LoVo (cell line): ENCODE data around the gene TMEM134.
"Not testable (repeated sequence)": the region's sequence is repeated elsewhere in the genome, so short reads cannot be mapped to it uniquely, and the experiment has no call there.

ENCODE experiments used
- DNase-seq: peaks from one replicate; pipeline ENCODE4 v3.0.0-alpha.2; 2016; ENCODE audit warnings: low spot score

Gene TMEM134

DNA sequence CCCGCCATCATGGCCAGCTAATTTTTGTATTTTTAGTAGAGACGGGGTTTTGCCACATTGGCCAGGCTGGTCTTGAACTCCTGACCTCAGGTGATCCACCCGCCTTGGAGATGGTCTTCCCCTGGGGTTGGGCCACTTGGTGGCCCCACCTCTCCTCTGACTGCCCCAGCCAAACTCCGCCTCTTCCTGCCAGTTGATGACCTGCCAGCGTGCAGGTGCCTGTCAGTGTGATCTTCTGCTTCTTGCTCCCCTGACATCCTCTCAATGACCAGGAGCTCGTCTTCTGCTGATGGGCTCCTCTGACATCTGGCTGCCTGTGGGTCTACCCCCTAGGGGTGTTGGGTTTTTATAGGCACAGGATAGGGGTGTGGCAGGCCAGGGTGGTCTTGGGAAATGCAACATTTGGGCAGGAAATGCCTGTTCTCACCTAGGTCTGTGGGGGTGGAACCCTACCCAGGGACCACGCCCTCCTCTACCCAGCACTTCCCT lies 16.9 kb upstream of the TMEM134 start:
- DNase-seq = not testable (repeated sequence)

- DNase-seq = no peak
Measured at GRCh38 chr11:67484847-67485311, 15.8 kb upstream of the TMEM134 start.

DNA sequence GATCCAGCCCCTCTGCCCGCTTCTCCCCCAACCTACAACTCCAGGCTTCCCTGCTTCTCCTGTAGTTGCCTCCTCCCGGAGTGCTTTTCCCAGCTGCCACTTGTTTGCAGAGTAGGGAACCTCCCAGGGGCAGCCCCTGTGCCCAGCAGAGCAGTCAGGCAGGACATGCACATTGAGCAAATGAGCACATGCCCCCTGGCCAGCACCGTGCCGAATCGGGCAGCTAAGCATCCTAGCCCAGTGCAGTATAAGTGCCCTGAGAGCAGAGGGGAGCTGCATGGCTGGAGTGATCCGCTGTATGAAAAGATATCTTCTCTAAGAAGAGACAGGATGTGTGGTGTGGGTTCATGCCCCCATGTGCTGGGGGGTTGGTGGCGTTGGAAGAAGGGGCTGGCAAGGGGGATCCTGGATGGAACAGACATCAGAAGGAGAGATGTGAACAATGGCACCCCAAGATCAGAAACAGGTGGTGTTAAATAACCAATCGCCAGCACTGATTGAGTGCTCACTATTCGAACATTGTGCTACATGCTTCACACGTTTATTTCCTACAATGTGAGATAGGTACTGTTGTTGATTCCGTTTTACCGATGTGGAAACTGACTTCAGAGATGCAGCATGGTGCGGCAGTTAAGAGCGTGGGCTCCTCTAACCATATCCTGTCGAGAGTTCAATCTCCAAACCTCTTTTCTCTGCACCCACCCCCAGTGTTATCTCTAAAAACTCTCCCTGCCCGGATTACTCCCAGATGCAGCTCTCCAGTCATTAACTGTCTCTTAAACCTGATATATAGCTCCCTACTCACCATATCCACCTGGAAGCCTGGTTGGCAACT lies 15.0 kb upstream of the TMEM134 start:
- no peak for DNase-seq

- peak; percentile 97 for DNase-seq
Measured at GRCh38 chr11:67482827-67483798, 14.1 kb upstream of the TMEM134 start, which contains the start of gene AIP. TSS of gene AIP (plus strand) at chr11:67483026. CDS start at chr11:67483159, 133 bp downstream.

DNA sequence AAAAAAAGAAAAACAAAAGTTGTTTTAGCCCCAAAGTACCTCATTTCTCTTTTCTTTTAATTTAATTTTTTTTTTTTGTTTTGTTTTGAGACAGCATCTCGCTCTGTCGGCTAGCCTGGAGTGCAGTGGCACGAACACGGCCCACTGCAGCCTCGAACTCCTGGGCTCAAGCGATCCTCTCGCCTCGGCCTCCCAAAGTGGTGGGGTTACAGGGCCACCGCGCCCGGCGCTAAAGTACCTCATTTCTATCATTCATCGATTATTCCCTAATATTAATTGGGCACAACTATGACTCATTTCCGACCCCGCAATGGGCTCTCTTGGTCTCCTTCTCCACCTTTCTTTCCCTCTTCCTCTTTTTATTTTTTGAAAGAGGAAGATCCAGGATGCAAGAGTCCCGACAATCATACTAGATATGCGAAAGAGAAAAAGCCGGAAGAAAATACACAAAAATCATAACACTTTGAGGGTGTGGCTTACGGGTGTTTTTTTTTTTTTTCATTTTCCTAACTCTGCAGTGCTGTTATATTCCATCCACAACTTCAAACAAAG lies 13.3 kb upstream of the TMEM134 start:
- DNase-seq = no peak

GRCh38 chr11:67477344-67478050 lies 8.4 kb upstream of the TMEM134 start:
- not testable (repeated sequence) for DNase-seq

DNA sequence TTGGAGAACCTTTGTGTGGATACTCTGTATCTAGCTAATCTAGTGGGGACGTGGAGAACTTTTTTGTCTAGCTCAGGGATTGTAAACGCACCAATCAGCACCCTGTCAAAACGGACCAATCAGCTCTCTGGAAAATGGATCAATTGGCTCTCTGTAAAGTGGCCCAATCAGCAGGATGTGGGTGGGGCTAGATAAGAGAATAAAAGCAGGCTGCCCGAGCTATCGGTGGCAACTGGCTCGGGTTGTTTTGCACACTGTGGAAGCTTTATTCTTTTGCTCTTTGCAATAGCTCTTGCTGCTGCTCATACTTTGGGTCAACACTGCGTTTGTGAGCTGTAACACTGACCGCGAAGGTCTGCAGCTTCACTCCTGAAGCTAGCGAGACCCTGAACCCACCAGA lies 7.6 kb upstream of the TMEM134 start:
- DNase-seq = not testable (repeated sequence)

DNA sequence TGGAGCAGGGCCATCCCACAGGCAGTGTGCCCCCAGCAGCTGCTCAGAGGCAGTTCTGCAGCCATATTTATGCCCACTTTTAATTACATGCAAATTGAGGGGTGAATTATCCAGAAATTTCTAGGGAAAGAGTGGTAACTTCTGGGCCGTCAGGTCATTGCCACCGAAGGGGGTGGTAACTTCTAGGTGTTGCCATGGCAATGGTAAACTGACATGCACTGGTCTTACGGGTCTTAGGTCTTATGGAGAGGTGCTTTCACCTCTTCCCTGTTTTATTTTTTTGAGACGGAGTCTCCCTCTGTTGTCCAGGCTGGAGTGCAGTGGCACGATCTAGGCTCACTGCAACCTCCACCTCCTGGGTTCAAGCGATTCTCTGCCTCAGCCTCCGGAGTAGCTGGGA lies 3.8 kb upstream of the TMEM134 start:
- DNase-seq = no peak

- no peak for DNase-seq
Measured at GRCh38 chr11:67470337-67471002, 1.4 kb upstream of the TMEM134 start.

- no peak for DNase-seq
Measured at GRCh38 chr11:67469508-67469811, 409 bp upstream of the TMEM134 start.

- no peak for DNase-seq
Measured at GRCh38 chr11:67468456-67468758, 644 bp downstream of the TMEM134 start.

GRCh38 chr11:67468056-67468455 lies 995 bp downstream of the TMEM134 start:
- peak; percentile 72 for DNase-seq

DNA sequence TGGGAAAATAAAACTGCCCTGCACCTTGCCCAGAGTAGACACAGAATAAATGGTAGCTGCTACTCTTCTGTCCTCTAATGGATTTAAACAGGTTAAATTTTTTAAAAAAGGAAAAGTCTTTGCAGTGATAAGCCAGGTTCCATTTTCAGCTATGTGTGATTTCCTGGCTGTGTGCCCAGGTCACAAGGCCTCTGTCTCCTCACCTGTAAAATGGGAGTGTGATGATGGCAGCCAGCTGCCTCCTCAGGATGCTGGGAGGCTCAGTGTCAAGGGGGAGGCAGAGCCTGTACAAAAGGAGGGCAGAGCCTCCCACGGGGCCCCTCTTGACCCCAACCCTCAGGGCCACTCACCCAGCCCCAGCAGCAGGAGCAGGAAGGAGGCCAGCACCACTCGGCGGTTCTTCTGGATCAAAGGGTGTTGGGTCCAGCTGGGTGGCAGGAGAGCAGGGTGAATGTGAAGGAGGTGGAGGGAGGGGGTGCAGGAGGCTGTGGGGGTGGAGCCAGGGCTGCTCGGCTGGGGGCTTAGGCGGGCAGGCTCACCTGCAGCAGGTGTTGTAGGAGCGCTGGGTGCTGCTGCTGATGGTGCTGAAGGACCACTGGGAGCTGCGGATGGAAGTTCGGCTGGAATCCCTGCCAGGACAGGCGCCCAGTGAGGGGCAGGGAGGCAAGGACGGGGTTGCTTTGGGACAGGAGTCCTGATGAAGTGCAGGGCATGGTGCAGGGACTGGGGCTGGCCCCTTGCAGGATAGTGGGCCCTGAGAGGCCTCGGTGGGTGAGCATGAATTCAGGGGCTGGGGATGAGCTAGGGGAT lies 1.9 kb downstream of the TMEM134 start:
- no peak for DNase-seq

DNA sequence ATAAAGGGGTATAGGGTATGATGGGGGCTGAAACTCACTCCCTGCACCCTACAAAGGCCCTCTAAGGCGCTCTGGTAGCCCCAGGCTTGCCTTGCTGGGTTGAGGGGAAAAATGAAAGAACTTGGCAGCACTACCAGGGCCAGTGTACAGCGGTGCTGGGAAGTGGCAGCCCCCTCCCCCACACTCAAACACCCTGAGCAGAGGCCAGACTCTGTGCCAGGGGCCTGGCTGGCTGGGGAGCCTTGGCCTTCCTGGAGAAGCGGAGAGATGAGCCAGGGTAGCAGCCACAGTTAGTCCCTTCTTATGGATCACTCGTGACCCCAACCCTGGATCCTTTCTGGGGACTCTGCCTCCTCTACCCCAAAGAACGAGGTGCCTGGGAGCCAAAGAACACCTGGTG lies 2.7 kb downstream of the TMEM134 start:
- no peak for DNase-seq

- peak; percentile 65 for DNase-seq
Measured at GRCh38 chr11:67465530-67465929, 3.5 kb downstream of the TMEM134 start.

GRCh38 chr11:67465189-67465510 lies 3.9 kb downstream of the TMEM134 start:
- DNase-seq = peak; percentile 43

DNA sequence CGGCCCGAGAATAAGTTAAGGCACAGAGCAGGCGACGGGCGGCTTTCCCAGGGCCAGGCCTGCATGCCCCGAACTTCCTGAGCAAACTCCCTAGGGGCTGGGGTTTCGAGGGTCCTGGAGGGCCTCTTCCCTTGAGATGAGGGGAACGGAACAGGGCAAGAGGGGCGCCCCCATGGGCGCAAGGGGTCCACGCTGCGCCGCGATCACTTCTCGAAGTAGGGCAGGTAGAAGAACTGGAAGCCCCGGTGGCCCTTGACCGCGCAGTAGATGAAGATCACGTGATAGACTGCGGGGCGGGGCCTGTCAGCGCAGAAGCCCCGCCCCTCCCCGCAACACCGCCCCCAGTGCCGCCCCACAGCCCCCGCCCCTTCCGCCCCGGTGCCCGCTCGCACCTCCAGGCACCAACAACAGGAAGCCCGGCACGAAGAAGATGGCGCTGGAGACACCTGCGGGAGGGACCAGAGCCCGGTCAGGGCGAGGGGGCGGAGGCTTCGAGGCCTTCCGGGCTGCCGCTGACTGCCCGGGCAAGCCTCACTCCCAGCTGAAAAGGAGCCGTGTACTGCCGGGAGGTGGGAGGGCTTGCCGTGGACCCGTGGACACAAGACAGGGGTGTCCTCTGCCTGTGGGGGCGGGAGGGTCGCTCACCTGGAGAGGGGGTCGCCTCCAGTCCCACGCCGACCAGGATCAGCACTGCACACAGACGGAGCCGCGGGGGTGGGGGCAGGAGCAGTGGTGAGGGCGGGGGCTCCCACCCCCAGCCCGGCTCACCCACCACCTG lies 4.5 kb downstream of the TMEM134 start:
- peak; percentile 95 for DNase-seq

DNA sequence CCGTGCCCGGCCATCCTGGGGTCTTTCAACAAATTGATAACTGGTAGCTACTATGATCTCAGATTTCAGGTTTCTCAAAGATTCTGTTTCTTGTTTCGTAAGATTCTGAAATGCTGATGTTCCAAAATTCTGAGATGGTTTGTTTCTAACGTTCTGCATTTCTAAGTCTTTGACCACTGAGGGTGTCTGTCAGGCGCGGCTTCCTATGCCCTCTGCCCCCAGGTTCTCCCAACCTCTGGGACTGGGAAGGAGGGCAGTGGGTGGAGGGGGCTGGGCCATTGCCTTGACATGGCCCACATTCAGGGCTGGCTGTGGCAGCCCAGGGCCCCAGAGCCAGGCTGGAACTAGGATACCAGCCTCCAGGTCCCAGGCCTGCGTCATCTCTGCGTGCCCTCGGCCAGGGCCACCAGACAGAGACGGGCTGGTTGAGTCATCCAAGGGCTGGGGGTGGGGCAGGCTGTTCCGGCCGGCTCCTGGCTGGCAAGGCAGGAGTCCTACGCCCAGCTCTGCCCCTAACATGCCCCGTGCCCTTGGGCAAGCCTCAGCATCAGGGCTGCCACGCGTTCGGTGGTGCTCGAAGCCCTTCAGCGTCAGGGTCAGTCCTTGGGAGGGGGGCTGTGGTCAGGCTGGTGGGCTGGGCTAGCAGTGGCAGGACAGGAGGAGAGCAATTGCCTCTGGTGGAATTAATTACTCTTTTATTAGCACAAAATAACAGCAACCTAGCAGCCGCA lies 5.2 kb downstream of the TMEM134 start:
- DNase-seq = peak; percentile 89

- DNase-seq = no peak
Measured at GRCh38 chr11:67463186-67463585, 5.9 kb downstream of the TMEM134 start.
